Uterus (tissue), 4 donors: ENCODE results near the gene RPP21. TPM values are rescaled to one million over a fixed set of nuclear protein-coding genes. Genes with fewer than 3 reads are reported as not detected.

ENCODE experiments used
- DNase-seq, 2 donors: peaks; one replicate each; pipeline ENCODE4 v3.0.0-alpha.2; 2019 to 2020
- H3K27ac ChIP-seq, 2 donors: fragments of 200-600 bp; sonication (generic); 1 replicate in 1 of 2; 2 replicates in 1 of 2; pipeline ENCODE4 v1.5.1; 2016 to 2018
- H3K27me3 ChIP-seq, 2 donors: fragments of 200-600 bp; sonication (generic); one replicate each; pipeline ENCODE4 v1.5.1; 2018 to 2019; ENCODE audit warnings: control low read depth in 1 of 2
- H3K36me3 ChIP-seq, 2 donors: fragments of 200-600 bp; sonication (generic); one replicate each; pipeline ENCODE4 v1.5.1; 2019; ENCODE audit warnings: control low read depth in 1 of 2
- H3K4me1 ChIP-seq, 2 donors: fragments of 200-600 bp; sonication (generic); one replicate each; pipeline ENCODE4 v1.5.1; 2018 to 2019; ENCODE audit warnings: control low read depth in 1 of 2
- H3K4me3 ChIP-seq, 2 donors: fragments of 200-600 bp; sonication (generic); 1 replicate in 1 of 2; 2 replicates in 1 of 2; pipeline ENCODE4 v1.5.1; 2018 to 2019; ENCODE audit warnings: mild to moderate bottlenecking in 1 of 2
- H3K9me3 ChIP-seq, 2 donors: fragments of 200-600 bp; sonication (generic); one replicate each; pipeline ENCODE4 v1.5.1; 2019; ENCODE audit warnings: control low read depth in 1 of 2
- CTCF ChIP-seq, 4 experiments: fragments of 200-600 bp in 2 of 4; fragments of 450-650 bp in 2 of 4; sonication (generic) in 2 of 4; IDR thresholded peaks; one replicate each; pipeline ENCODE4 v1.5.1; 2016 to 2019; ENCODE audit warnings: antibody characterized with exemption in 4 of 4, mild to moderate bottlenecking in 2 of 4, moderate library complexity in 1 of 4
- POLR2A ChIP-seq, 2 donors: fragments of 450-650 bp; IDR thresholded peaks; one replicate each; pipeline ENCODE4 v1.6.1; 2016; ENCODE audit warnings: antibody characterized with exemption in 2 of 2, mild to moderate bottlenecking in 1 of 2, moderate library complexity in 1 of 2
- intact Hi-C: fragments of 100-400 bp; cut with DNase I; formaldehyde crosslinking; loops from one replicate; pipeline ENCODE4 v1.15.1; 2023; ENCODE audit warnings: low total_unique reads
- total RNA-seq, 4 donors: library from RNA; depleted of rRNA in 3 of 4; stranded (reverse); fragments of >200 nt in 3 of 4; gene quantifications; one replicate each; pipeline versions ENCODE4 v1.1.0 to v1.2.4, GENCODE V29; 2014 to 2023
- donor health status: DM: yes; HTN: yes; CAD: no.

RPP21 gene
- total RNA-seq, 4 donors from 2014 or later, result 12.9 to 220 (median 66.1) TPM

GRCh38 chr6:30331981-30332380, 13.0 kb upstream of the RPP21 start:
- Histone ChIP-seq H3K4me1 (no peaks in the 10 kb centered on the region), H3K27ac (no peak overlapping the region), H3K36me3 (no peaks in the 10 kb centered on the region), H3K27me3 (no peaks in the 10 kb centered on the region), H3K9me3 (no peaks in the 10 kb centered on the region), H3K4me3 (no peak overlapping the region)
- intact Hi-C loops, result no loop called here
- no peak for DNase-seq
- no peak for TF ChIP-seq POLR2A (IDR thresholded peaks at IDR 0.05)
- TF ChIP-seq CTCF (IDR thresholded peaks at IDR 0.05), result no peak

GRCh38 chr6:30334075-30334783, 10.7 kb upstream of the RPP21 start:
- H3K4me1 ChIP-seq, result no peaks in the 10 kb centered on the region
- no peak overlapping the region for H3K4me3 ChIP-seq
- DNase-seq, result no peak
- TF ChIP-seq CTCF (IDR thresholded peaks at IDR 0.05) (no peak), POLR2A (IDR thresholded peaks at IDR 0.05) (no peak)
- H3K27me3 ChIP-seq, result no peaks in the 10 kb centered on the region
- no peaks in the 10 kb centered on the region for H3K9me3 ChIP-seq
- intact Hi-C loops, result no loop called here
- H3K27ac ChIP-seq, result no peak overlapping the region
- H3K36me3 ChIP-seq, result no peaks in the 10 kb centered on the region

- no peak overlapping the region for H3K4me3 ChIP-seq
- no peaks in the 10 kb centered on the region for H3K9me3 ChIP-seq
- TF ChIP-seq POLR2A (IDR thresholded peaks at IDR 0.05) (no peak), CTCF (IDR thresholded peaks at IDR 0.05) (no peak)
- intact Hi-C loops, result no loop called here
- DNase-seq, result no peak
- H3K36me3 ChIP-seq, result no peaks in the 10 kb centered on the region
- H3K27ac ChIP-seq, result no peak overlapping the region
- no peaks in the 10 kb centered on the region for H3K27me3 ChIP-seq
- no peaks in the 10 kb centered on the region for H3K4me1 ChIP-seq
Observed at GRCh38 chr6:30340589-30341054, 4.3 kb upstream of the RPP21 start.

GRCh38 chr6:30341218-30341617, 3.7 kb upstream of the RPP21 start:
- DNase-seq, result no peak
- no peak overlapping the region for H3K4me3 ChIP-seq
- no peaks in the 10 kb centered on the region for H3K36me3 ChIP-seq
- intact Hi-C loops, result no loop called here
- no peaks in the 10 kb centered on the region for H3K27me3 ChIP-seq
- TF ChIP-seq POLR2A (IDR thresholded peaks at IDR 0.05) (no peak), CTCF (IDR thresholded peaks at IDR 0.05) (no peak)
- H3K9me3 ChIP-seq, result no peaks in the 10 kb centered on the region
- H3K4me1 ChIP-seq, result no peaks in the 10 kb centered on the region
- H3K27ac ChIP-seq, result no peak overlapping the region

GRCh38 chr6:30341728-30342127, 3.2 kb upstream of the RPP21 start:
- Histone ChIP-seq H3K9me3 (no peaks in the 10 kb centered on the region), H3K4me3 (no peak overlapping the region), H3K4me1 (no peaks in the 10 kb centered on the region), H3K27ac (no peak overlapping the region), H3K27me3 (no peaks in the 10 kb centered on the region), H3K36me3 (no peaks in the 10 kb centered on the region)
- no peak for TF ChIP-seq POLR2A (IDR thresholded peaks at IDR 0.05)
- no peak for TF ChIP-seq CTCF (IDR thresholded peaks at IDR 0.05)
- no peak for DNase-seq
- intact Hi-C loops, result no loop called here
